ENCODE results near the gene HSD11B2.

Gene HSD11B2

GRCh38 chr16:67477960-67478554 lies 47.1 kb downstream of the HSD11B2 start:
- DNase-seq (ENCODE audit: low read depth) = no peak

DNA sequence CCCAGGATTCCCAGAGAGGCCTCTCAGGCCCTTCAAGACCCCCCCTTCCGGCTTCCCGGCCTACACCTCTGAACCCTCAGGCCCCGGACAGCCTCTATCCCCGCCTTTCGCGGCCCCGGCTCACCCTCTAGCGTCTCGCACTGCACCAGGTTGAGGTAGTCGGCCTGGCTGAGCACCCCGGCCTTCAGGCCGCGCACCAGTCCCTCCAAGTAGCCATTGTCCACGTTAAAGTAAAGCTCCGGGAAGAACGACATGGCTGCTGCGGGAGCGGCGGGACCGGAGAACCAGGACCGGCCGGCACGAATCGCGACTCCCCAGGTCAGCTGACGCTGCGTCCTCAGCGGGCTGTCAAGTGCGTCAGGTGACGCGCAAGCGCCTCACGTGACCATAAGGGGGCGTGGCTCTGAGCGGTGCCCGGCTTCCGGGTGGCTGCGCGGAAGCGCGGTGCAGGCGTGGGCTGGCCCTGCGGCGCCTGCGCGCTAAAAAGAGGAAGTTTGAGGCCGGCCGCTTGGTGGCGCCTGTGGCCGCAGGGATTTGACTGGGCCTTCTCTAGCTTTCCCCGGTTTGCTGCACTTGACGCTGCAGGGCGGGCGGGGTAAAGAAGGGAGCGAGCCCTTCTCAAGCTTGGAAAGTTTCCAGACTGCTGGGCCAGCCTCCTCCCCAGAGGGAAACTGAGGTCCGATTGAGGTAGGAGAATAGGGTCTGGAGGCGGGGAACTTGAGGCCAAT lies 50.1 kb downstream of the HSD11B2 start, which contains the start of gene ATP6V0D1:
ATP6V0D1 (minus strand) TSS at position 325 of the 728 bp plus-strand sequence; CDS start at position 254, 71 bp downstream.
- DNase-seq (ENCODE audit: low read depth) = peak; percentile 97

- no peak for DNase-seq (ENCODE audit: low read depth)
Measured at GRCh38 chr16:67481561-67482232, 50.8 kb downstream of the HSD11B2 start.

DNA sequence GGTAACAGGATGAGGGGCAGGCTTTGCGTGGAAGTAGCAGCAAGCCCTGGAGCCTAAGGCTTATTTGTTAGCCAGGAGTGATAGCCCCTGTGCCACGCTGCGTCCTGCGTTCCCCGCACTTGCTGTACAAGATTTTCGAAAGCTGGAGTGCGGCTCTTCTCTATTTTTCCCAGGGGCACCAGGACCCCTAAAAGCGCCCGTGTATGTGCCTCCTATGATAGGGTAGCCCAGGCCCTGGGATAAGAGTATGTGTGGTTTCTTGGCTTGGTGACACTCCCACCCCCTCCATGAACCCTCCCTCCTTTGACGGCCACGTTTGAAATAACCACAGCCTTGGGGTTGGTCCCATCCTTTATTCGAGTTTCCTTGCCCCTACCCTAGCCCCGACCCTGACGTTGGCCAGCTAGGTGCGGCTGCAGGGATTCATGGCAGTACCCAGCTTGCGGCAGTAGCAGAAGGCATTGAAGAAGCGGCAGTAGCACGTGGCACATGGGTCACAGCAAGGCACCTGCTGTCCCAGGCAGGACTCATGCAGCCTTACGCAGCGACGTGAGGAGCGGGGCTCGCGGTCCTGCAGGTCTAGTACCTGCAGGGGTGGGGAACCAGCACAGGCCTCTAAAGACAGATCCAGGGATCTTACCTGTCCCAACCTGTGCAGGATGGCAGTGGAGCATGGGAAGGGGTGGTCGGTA lies 51.5 kb downstream of the HSD11B2 start:
- no peak for DNase-seq (ENCODE audit: low read depth)

DNA sequence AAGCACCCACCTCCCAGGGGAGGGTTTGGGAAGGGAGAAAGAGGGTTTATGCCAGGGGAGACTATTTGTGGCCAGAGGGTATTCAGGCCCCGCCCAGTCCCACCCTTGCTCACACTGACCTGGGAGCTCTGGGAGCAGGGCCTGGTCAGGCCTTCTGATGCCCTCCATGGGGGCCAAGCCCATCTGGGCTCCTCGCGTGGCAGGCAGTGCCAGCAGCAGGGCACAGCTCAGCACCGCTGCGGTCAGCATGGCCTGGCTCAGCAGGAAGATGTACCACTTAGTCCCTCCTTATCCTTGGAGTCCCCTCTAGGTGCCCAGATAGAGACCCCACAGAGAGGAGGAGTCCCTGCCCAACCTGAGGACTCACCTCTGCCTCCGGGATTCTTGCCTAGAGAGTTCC lies 52.2 kb downstream of the HSD11B2 start, which contains the start of gene AGRP:
AGRP (minus strand) TSS at position 398 of the 400 bp plus-strand sequence; CDS start at position 249, 149 bp downstream.
- DNase-seq (ENCODE audit: low read depth) = no peak

DNA sequence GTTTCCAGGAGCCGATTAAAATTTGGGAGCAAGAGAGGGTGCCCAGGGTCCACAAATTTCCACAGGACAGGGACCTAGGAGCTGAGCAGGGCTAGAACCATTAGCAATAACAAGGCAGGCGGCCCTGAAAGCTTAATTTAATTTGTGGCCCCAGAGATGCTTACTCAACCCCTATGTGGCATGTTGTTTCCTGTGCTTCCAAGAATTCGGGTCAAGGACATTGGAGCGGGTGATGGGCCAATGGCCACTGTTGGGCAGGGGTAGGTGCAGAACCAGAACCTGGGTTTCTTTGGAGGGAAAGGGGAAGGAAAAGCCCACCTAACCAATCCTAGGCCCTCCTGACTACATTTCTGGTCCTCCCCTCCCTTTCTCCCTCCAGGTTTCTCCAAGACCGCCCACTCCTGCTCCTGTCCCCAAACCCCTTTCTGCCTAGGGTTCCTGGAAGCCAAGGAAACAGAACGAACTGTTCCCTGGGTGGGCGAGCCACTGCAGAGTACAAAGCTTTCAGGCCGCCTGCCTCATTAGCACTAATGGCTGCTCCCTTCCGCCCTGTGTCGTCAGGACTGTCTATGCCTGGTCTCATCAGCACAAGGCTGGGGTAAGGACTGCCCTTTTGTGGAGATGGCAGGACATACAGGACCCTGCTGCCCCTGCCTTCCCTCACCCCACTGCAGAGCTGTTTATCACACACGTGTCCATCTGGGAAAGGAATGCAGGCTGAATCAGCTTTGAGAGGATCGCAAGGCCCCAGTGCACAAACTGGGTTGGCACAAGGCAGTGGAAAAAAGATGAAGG lies 53.0 kb downstream of the HSD11B2 start:
- DNase-seq (ENCODE audit: low read depth) = no peak

DNA sequence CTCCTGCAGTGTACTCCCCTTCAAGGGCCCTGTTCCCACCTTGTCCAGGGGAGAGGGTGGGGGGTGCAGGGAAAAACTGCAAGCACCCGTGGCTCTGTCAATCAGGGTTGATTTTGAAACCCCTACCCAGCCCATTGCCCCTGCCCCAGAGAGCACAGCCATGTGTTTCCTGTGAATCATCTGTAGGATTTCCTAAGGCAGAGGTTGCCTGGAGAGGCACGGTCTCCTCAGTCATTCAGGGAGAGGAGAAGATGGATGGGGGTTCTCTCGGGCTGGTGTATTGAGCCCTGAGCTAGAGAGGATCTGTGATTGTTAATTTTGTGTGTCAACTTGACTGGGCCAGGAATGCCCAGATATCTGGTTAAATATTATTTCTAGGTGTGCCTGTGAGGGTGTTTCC lies 55.9 kb downstream of the HSD11B2 start:
- no peak for DNase-seq (ENCODE audit: low read depth)
